Lower lobe of right lung (tissue), 2 donors: ENCODE results near the gene UBAC1. TPM values are rescaled to one million over a fixed set of nuclear protein-coding genes. Genes with fewer than 3 reads are reported as not detected.

ENCODE experiments used
- ATAC-seq, 2 donors: fragments of 200-7000 bp; cut with Tn5 transposase; one replicate each; pipeline ENCODE4 v1.9.1; 2020 to 2022; ENCODE audit warnings: mild to moderate bottlenecking in 2 of 2, moderate library complexity in 2 of 2
- DNase-seq: peaks from one replicate; pipeline ENCODE4 v3.0.0-alpha.2; 2020
- H3K27ac ChIP-seq: fragments of 200-600 bp; one replicate; pipeline ENCODE4 v1.8.0; 2022
- H3K27me3 ChIP-seq: fragments of 200-600 bp; one replicate; pipeline ENCODE4 v1.8.0; 2022; ENCODE audit warnings: low read depth
- H3K36me3 ChIP-seq: fragments of 200-600 bp; one replicate; pipeline ENCODE4 v1.8.0; 2022; ENCODE audit warnings: mild to moderate bottlenecking
- H3K4me1 ChIP-seq: fragments of 200-600 bp; one replicate; pipeline ENCODE4 v1.8.0; 2022
- H3K4me3 ChIP-seq: fragments of 200-600 bp; one replicate; pipeline ENCODE4 v1.8.0; 2022; ENCODE audit warnings: mild to moderate bottlenecking
- H3K9me3 ChIP-seq: fragments of 200-600 bp; one replicate; pipeline ENCODE4 v1.8.0; 2022
- CTCF ChIP-seq: fragments of 200-600 bp; IDR thresholded peaks from one replicate; pipeline ENCODE4 v1.8.0; 2022; ENCODE audit warnings: antibody characterized with exemption, mild to moderate bottlenecking
- intact Hi-C: fragments of 100-400 bp; cut with DNase I; formaldehyde crosslinking; loops from one replicate; pipeline ENCODE4 v1.11.0; 2022
- total RNA-seq: library from RNA; stranded (reverse); fragmentation: NEBNext Ultra II Directional; extraction: Animal tissue kit (Norgen Biotek cat#: 25700); gene quantifications from one replicate; pipeline ENCODE4 v1.2.1, GENCODE V29; 2021
- donor health status: DM: no; HTN: yes; CAD: no; lungs with severe emphysema.

UBAC1 gene
- total RNA-seq, 1 donor from 2014 or later: 40.3 TPM

GRCh38 chr9:135989157-135989556 is 28.0 kb upstream of the UBAC1 start:
- H3K27me3 ChIP-seq: peaks cover 4% of the 10 kb centered on the region
- no peak for DNase-seq
- H3K36me3 ChIP-seq: no peaks in the 10 kb centered on the region
- no peak overlapping the region for H3K4me3 ChIP-seq
- intact Hi-C loops: no loop called here
- no peaks in the 10 kb centered on the region for H3K9me3 ChIP-seq
- peak overlapping the region; percentile 68 for H3K27ac ChIP-seq
- TF ChIP-seq CTCF: no peak
- H3K4me1 ChIP-seq: peaks cover 48% of the 10 kb centered on the region
- ATAC-seq: no peak

- peaks cover 4% of the 10 kb centered on the region for H3K27me3 ChIP-seq
- no peak for DNase-seq
- no peak overlapping the region for H3K4me3 ChIP-seq
- no peaks in the 10 kb centered on the region for H3K36me3 ChIP-seq
- no peak overlapping the region for H3K27ac ChIP-seq
- TF ChIP-seq CTCF: no peak
- intact Hi-C loops: no loop called here
- H3K9me3 ChIP-seq: no peaks in the 10 kb centered on the region
- no peak for ATAC-seq
- peaks cover 41% of the 10 kb centered on the region for H3K4me1 ChIP-seq
Observed at GRCh38 chr9:135988493-135988892, 27.3 kb upstream of the UBAC1 start.

- no peak for DNase-seq
- Histone ChIP-seq H3K36me3 (no peaks in the 10 kb centered on the region), H3K4me1 (peaks cover 36% of the 10 kb centered on the region), H3K4me3 (no peak overlapping the region), H3K9me3 (no peaks in the 10 kb centered on the region), H3K27ac (no peak overlapping the region), H3K27me3 (peaks cover 4% of the 10 kb centered on the region)
- TF ChIP-seq CTCF: no peak
- intact Hi-C loops: no loop called here
- ATAC-seq: no peak
Observed at GRCh38 chr9:135987838-135988404, 26.7 kb upstream of the UBAC1 start.

- no peak for TF ChIP-seq CTCF
- DNase-seq (no peak), ATAC-seq (no peak)
- Histone ChIP-seq H3K4me3 (no peak overlapping the region), H3K9me3 (no peaks in the 10 kb centered on the region), H3K27me3 (peaks cover 4% of the 10 kb centered on the region), H3K36me3 (no peaks in the 10 kb centered on the region), H3K4me1 (peaks cover 22% of the 10 kb centered on the region), H3K27ac (no peak overlapping the region)
- intact Hi-C loops: no loop called here
Observed at GRCh38 chr9:135986605-135987004, 25.4 kb upstream of the UBAC1 start.

GRCh38 chr9:135985889-135986288 is 24.7 kb upstream of the UBAC1 start:
- ATAC-seq (no peak), DNase-seq (no peak)
- no peaks in the 10 kb centered on the region for H3K9me3 ChIP-seq
- H3K4me3 ChIP-seq: no peak overlapping the region
- H3K36me3 ChIP-seq: no peaks in the 10 kb centered on the region
- TF ChIP-seq CTCF: no peak
- peaks cover 15% of the 10 kb centered on the region for H3K4me1 ChIP-seq
- intact Hi-C loops: no loop called here
- H3K27me3 ChIP-seq: peaks cover 4% of the 10 kb centered on the region
- H3K27ac ChIP-seq: no peak overlapping the region

GRCh38 chr9:135985459-135985774 is 24.2 kb upstream of the UBAC1 start:
- DNase-seq (no peak), ATAC-seq (no peak)
- Histone ChIP-seq H3K36me3 (no peaks in the 10 kb centered on the region), H3K4me1 (peaks cover 13% of the 10 kb centered on the region), H3K9me3 (no peaks in the 10 kb centered on the region), H3K27me3 (peaks cover 4% of the 10 kb centered on the region), H3K4me3 (no peak overlapping the region), H3K27ac (no peak overlapping the region)
- intact Hi-C loops: no loop called here
- TF ChIP-seq CTCF: no peak
